ENCODE results near the gene SGCE.
"Not testable (repeated sequence)": the region's sequence is repeated elsewhere in the genome, so short reads cannot be mapped to it uniquely, and the experiment has no call there.

The SGCE gene

GRCh38 chr7:94655848-94656657 lies at the start of gene SGCE:
TSS of gene SGCE (minus strand) at chr7:94656133. CDS start at chr7:94656098, 35 bp downstream.
- TF ChIP-seq, protein P1, sequence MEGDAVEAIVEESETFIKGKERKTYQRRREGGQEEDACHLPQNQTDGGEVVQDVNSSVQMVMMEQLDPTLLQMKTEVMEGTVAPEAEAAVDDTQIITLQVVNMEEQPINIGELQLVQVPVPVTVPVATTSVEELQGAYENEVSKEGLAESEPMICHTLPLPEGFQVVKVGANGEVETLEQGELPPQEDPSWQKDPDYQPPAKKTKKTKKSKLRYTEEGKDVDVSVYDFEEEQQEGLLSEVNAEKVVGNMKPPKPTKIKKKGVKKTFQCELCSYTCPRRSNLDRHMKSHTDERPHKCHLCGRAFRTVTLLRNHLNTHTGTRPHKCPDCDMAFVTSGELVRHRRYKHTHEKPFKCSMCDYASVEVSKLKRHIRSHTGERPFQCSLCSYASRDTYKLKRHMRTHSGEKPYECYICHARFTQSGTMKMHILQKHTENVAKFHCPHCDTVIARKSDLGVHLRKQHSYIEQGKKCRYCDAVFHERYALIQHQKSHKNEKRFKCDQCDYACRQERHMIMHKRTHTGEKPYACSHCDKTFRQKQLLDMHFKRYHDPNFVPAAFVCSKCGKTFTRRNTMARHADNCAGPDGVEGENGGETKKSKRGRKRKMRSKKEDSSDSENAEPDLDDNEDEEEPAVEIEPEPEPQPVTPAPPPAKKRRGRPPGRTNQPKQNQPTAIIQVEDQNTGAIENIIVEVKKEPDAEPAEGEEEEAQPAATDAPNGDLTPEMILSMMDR (conservative IDR thresholded peaks at IDR 0.05; ENCODE audit: low read depth): peak; percentile 81
- CTCF ChIA-PET: interaction anchor here (0.5 to 2.9 kb wide), 6 partner anchors 46 to 391 kb away, joined by 3 to 23 read pairs (median 4); no protein-coding TSS in a partner anchor
- peak; percentile 68 for DNase-seq (ENCODE audit: low spot score)
- peak within 1 kb of the TSS; percentile 78 for H3K27ac ChIP-seq
- POLR2A ChIA-PET (ENCODE audit: low non-redundant PET): interaction anchor here (0.5 kb wide), 1 partner anchor 821 kb away, joined by 4 read pairs; no protein-coding TSS in a partner anchor

- DNase-seq (ENCODE audit: low spot score); POLR2A ChIA-PET (ENCODE audit: low non-redundant PET); H3K27ac ChIP-seq; CTCF ChIA-PET: not testable (repeated sequence)
Measured at GRCh38 chr7:94705155-94706021, 49.5 kb upstream of the SGCE start.

DNA sequence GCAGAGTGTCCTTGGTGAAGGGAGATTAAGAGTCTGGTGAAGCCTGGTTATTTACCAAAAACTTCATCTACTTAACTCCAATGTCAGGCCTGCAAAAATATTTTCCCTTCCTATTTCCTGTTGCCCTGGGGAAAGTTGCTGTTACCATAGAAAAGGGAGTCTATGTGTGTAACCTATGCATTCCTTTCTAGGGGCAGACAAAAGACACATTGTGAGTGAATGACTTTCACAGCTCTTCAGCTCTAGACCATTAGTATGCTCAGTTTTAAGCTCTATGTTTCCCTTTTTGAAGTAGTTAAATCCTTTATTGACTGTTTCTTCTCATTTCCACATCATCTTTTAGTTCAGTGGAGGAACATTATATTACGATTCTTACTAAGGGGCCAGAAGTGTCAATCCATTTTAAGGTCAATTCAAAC lies 45.6 kb upstream of the SGCE start:
- CTCF ChIA-PET: interaction anchor here (0.6 kb wide), 4 partner anchors 43 to 804 kb away, joined by 3 read pairs; no protein-coding TSS in a partner anchor
- no peak overlapping the region for H3K27ac ChIP-seq
- POLR2A ChIA-PET (ENCODE audit: low non-redundant PET): no interaction called here
- TF ChIP-seq, protein P1 (conservative IDR thresholded peaks at IDR 0.05; ENCODE audit: low read depth): no peak
- DNase-seq (ENCODE audit: low spot score): peak; percentile 27

DNA sequence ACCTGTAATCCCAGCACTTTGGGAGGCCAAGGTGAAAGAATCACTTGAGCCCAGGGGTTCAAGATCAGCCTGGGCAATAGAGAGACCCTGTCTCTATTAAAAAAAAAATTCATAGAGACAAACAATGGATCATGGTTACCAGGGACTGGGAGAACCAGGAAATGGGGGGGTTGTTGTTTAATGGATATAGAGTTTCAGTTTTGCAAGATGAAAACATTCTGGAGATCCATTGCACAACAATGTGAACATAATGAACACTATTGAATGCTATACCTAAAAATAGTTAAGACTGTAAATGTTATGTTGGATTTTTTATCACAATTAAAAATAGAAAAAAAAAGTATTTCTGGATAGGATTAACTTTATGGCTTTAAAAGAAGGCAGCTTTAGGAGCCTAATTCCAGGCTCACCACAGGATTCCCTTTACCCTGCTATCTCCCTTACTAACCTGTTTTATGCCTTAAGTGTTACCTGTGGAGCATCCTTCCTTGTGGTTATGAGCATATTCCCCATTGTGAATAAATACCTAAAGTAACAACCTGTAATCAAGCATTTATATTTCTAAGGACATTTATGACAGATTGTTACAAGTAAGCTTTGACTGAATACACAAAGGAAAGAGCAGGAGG lies 45.1 kb upstream of the SGCE start:
- no peak for DNase-seq (ENCODE audit: low spot score)
- CTCF ChIA-PET: interaction anchor here (0.6 to 0.7 kb wide), 5 partner anchors 43 to 804 kb away, joined by 3 read pairs; no protein-coding TSS in a partner anchor
- TF ChIP-seq, protein P1 (conservative IDR thresholded peaks at IDR 0.05; ENCODE audit: low read depth): no peak
- no peak overlapping the region for H3K27ac ChIP-seq
- POLR2A ChIA-PET (ENCODE audit: low non-redundant PET): no interaction called here

DNA sequence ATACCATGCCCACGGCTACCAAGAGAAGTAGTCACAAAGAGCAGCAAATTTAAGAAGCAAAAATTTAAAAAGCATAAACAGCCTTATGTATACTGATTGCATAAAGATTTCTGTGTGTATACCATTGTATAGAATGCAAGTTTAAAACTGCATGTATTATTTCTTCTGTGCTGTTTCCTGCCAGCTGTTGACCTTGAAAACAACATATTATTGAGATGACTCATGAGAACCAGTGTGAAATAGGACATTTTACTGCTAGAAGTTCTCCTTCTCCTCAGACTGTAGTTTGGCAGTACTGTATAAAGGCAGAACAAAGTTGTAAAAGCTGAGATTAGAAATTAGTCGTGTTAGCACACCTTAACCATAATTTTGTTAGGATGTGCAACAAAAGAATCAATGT lies 42.3 kb upstream of the SGCE start:
- H3K27ac ChIP-seq: no peak overlapping the region
- POLR2A ChIA-PET (ENCODE audit: low non-redundant PET): no interaction called here
- DNase-seq (ENCODE audit: low spot score): peak; percentile 34
- TF ChIP-seq, protein P1 (conservative IDR thresholded peaks at IDR 0.05; ENCODE audit: low read depth): no peak
- CTCF ChIA-PET: interaction anchor here (0.6 kb wide), 1 partner anchor 55 kb away, joined by 3 read pairs; no protein-coding TSS in a partner anchor

DNA sequence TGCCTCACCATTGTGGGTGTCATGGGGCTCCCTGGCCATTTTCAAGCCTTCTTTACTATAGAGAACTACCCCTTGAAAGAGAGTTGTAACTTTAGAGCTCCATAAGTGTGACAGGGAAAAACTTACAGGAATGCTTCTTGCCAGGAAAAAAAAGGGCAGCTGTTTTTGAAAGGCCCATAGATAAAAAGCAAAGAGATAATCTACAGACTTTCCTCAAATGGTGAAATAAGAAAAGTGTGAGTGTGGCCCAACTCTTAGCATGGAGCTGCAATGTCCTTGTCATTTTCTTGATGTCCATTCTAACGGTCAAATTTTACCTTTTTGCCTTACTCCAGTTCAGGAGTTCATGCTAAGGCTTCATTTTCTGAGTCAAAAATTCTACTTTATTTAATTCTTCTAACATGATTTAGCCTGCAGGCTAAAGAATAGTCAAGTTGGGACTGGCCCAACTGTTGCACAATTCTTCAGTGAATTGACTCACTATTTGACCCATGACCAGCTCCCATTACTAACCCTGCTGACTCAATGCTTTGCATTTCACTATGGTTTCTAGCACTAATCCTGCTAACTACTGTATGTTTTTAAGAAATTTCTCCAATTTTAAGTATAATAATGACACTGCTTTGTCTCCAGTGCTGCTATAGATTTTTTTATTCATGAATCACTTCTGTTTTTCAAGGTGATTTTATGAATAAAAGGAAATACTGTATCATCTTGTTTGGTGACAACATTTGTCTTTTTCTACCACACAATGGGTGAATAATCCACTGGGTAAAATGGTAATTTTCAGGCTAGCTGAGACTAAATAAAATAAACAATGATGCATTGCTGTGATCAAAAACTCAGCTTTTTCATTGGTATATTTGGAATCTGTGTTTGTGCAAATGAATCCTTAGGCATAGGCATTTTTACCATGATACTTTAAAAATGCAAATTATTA lies 41.4 kb upstream of the SGCE start:
- peak; percentile 80 for DNase-seq (ENCODE audit: low spot score)
- no peak overlapping the region for H3K27ac ChIP-seq
- ChIA-PET POLR2A (ENCODE audit: low non-redundant PET) (no interaction called here), CTCF (interaction anchor here (0.6 kb wide), 1 partner anchor 54 kb away, joined by 5 read pairs; no protein-coding TSS in a partner anchor)
- TF ChIP-seq, protein P1 (conservative IDR thresholded peaks at IDR 0.05; ENCODE audit: low read depth): no peak
